ENCODE data around the gene CACNA1B. TPM values are rescaled to one million over a fixed set of nuclear protein-coding genes. Genes with fewer than 3 reads are reported as not detected.

The CACNA1B gene
- total RNA-seq, 2 donors from 2014 or later: 0.19 to 0.42 TPM

DNA sequence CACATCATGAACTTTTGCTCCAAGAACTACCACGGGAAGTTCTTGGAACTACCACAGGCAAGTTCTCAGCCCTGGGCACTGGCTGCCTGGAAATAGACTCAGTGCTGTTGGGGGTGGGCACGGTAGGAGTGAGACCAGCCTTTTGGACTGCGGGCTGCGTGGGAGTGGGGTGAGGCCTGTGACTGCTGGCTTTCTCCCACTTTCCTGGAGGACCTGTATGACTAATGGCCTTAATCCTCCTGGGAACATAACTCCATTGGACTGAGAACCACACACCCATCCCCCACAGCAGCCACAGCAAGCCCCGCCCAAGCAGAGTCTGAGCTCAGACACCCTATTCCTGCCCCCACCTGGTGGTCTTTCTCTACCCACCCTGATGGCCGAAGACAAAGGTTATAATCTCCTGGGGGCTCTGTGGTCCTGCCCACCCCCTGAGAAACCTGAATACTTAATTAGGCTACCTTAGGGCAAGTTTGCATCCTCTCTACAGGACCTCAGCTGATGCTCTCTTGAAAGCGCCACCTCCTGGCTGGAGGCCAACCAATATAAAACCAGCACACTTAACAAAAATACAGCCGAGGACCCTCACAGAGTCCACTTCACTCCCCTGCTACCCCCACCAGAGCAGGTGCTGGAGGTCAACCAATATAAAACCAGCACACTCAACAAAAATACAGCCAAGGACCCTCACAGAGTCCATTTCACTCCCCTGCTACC is 112.6 kb downstream of the CACNA1B start:
- H3K9me3 ChIP-seq: no peaks in the 10 kb centered on the region
- no peaks in the 10 kb centered on the region for H3K36me3 ChIP-seq
- H3K4me3 ChIP-seq: no peak overlapping the region
- no peak overlapping the region for H3K27ac ChIP-seq
- intact Hi-C loops (cut with DNase I): no loop called here
- H3K27me3 ChIP-seq: no peaks in the 10 kb centered on the region
- TF ChIP-seq, protein P1, sequence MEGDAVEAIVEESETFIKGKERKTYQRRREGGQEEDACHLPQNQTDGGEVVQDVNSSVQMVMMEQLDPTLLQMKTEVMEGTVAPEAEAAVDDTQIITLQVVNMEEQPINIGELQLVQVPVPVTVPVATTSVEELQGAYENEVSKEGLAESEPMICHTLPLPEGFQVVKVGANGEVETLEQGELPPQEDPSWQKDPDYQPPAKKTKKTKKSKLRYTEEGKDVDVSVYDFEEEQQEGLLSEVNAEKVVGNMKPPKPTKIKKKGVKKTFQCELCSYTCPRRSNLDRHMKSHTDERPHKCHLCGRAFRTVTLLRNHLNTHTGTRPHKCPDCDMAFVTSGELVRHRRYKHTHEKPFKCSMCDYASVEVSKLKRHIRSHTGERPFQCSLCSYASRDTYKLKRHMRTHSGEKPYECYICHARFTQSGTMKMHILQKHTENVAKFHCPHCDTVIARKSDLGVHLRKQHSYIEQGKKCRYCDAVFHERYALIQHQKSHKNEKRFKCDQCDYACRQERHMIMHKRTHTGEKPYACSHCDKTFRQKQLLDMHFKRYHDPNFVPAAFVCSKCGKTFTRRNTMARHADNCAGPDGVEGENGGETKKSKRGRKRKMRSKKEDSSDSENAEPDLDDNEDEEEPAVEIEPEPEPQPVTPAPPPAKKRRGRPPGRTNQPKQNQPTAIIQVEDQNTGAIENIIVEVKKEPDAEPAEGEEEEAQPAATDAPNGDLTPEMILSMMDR (IDR thresholded peaks at IDR 0.05): no peak
- no peak overlapping the region for H3K9ac ChIP-seq (ENCODE audit: low read depth in 2 of 2, low read length in 2 of 2)
- no peak for DNase-seq
- H3K4me1 ChIP-seq: no peaks in the 10 kb centered on the region

GRCh38 chr9:138003485-138004190 is 126.1 kb downstream of the CACNA1B start:
- H3K36me3 ChIP-seq: no peaks in the 10 kb centered on the region
- H3K4me1 ChIP-seq: no peaks in the 10 kb centered on the region
- H3K27me3 ChIP-seq: no peaks in the 10 kb centered on the region
- no peak for DNase-seq
- H3K27ac ChIP-seq: no peak overlapping the region
- no peak overlapping the region for H3K9ac ChIP-seq (ENCODE audit: low read depth in 2 of 2, low read length in 2 of 2)
- no peak overlapping the region for H3K4me3 ChIP-seq
- intact Hi-C loops (cut with DNase I): no loop called here
- no peaks in the 10 kb centered on the region for H3K9me3 ChIP-seq
- TF ChIP-seq, protein P1 (IDR thresholded peaks at IDR 0.05): no peak

DNA sequence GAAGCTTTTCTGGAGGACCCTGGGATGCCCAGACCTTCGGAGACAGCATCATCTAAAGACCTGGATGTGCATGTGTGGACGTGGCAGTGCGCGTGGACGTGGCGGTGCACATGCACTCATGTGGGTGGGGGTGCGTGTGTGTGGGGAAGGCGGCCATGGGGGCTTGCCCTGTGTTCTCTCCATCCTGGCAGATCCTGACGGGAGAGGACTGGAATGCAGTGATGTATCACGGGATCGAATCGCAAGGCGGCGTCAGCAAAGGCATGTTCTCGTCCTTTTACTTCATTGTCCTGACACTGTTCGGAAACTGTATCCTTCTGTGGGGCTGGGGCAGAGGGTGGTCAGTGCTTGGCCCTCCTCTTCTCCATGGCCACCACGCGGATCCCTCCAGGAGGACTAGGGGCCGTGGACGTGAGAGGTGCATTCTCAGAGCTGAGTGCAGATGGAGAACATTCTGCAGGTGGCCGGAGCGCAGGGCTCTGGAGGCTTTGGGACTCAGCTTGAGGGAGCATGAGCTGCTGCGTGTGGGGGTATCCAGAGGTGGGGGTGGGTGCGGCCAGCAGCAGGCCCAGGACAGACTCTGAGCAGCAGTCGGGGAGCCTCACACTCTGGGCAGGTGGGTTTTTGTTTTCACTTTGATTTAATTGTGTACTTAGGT is 129.1 kb downstream of the CACNA1B start:
- no peaks in the 10 kb centered on the region for H3K4me1 ChIP-seq
- intact Hi-C loops (cut with DNase I): no loop called here
- DNase-seq: no peak
- no peaks in the 10 kb centered on the region for H3K36me3 ChIP-seq
- H3K27ac ChIP-seq: no peak overlapping the region
- TF ChIP-seq, protein P1 (IDR thresholded peaks at IDR 0.05): no peak
- no peak overlapping the region for H3K4me3 ChIP-seq
- H3K9ac ChIP-seq (ENCODE audit: low read depth in 2 of 2, low read length in 2 of 2): no peak overlapping the region
- no peaks in the 10 kb centered on the region for H3K9me3 ChIP-seq
- no peaks in the 10 kb centered on the region for H3K27me3 ChIP-seq

DNA sequence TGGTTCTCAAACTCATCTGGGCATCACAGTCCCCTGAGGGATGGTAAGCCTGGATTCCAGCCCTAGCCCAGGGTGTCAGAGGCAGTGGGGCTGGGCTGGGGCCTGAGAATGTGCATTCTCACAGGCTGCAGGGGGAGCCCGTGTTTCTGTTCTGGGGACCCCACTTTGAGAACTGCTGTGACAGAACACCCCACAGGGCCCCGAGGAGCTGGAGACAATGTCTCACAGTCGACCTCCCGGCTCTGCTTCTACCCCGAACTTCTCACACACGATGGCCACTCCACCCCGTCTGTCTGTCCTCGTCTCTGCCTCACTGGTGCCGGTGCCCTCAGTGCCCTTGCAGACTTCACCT is 130.0 kb downstream of the CACNA1B start:
- TF ChIP-seq, protein P1 (IDR thresholded peaks at IDR 0.05): no peak
- Histone ChIP-seq H3K4me3 (no peak overlapping the region), H3K27me3 (no peaks in the 10 kb centered on the region), H3K9ac (ENCODE audit: low read depth in 2 of 2, low read length in 2 of 2) (no peak overlapping the region), H3K4me1 (no peaks in the 10 kb centered on the region), H3K9me3 (no peaks in the 10 kb centered on the region), H3K27ac (no peak overlapping the region), H3K36me3 (no peaks in the 10 kb centered on the region)
- DNase-seq: no peak
- intact Hi-C loops (cut with DNase I): no loop called here

GRCh38 chr9:138007918-138008841 is 130.6 kb downstream of the CACNA1B start:
- H3K4me1 ChIP-seq: no peaks in the 10 kb centered on the region
- H3K27ac ChIP-seq: no peak overlapping the region
- intact Hi-C loops (cut with DNase I): no loop called here
- H3K4me3 ChIP-seq: no peak overlapping the region
- no peaks in the 10 kb centered on the region for H3K27me3 ChIP-seq
- DNase-seq: no peak
- no peaks in the 10 kb centered on the region for H3K9me3 ChIP-seq
- H3K9ac ChIP-seq (ENCODE audit: low read depth in 2 of 2, low read length in 2 of 2): no peak overlapping the region
- TF ChIP-seq, protein P1 (IDR thresholded peaks at IDR 0.05): no peak
- no peaks in the 10 kb centered on the region for H3K36me3 ChIP-seq

Measured in colonic mucosa (tissue), 4 donors.